ENCODE results near the gene SYT1. TPM values are rescaled to one million over a fixed set of nuclear protein-coding genes. Genes with fewer than 3 reads are reported as not detected.

The SYT1 gene
- total and polyA plus RNA-seq, 2 donors (not counting 3 experiments of a cell fraction or from before 2014, with no cell fraction given), result 3.2 to 15.3 TPM

DNA sequence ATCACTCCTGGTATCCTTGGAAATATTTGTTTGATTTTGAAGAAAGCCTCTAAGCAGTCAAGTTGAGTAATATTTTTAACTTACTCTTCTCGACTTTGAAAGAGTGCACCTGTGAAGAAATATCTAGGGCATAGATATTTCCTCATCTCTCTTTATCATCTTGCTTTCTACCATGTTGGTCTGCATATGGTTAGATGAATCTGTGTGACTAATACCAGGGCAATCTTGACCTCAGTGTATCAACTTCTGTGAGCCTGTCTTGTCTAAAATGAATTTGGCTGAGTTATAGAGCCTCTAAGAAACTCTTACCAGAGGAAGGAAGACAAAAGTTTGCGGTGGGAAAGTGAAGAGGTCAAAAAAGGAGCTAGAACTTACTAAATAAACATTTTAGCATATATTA, 68.4 kb downstream of the SYT1 start:
- no peaks in the 10 kb centered on the region for H3K79me2 ChIP-seq (ENCODE audit: control insufficient read depth, insufficient read depth, low read length)
- no peak for TF ChIP-seq POLR2A (IDR thresholded peaks at IDR 0.05; ENCODE audit: low read depth, low read length)
- no peak for TF ChIP-seq GATA2 (IDR thresholded peaks at IDR 0.05; ENCODE audit: insufficient read depth, insufficient read length, low read depth, low read length)
- no peak for TF ChIP-seq JUN (IDR thresholded peaks at IDR 0.05; ENCODE audit: borderline replicate concordance, insufficient read depth, insufficient read length, low read depth)
- TF ChIP-seq CTCF (IDR thresholded peaks at IDR 0.05; ENCODE audit: extremely low read depth in 1 of 2, insufficient read depth in 1 of 2, low read depth in 1 of 2, low read length in 2 of 2), result no peak
- TF ChIP-seq FOS (IDR thresholded peaks at IDR 0.05; ENCODE audit: borderline replicate concordance, insufficient read depth, low read length), result no peak
- TF ChIP-seq EZH2 (IDR thresholded peaks at IDR 0.05; ENCODE audit: borderline replicate concordance, low read depth, low read length, severe bottlenecking), result no peak
- no peak for TF ChIP-seq MYC (IDR thresholded peaks at IDR 0.05; ENCODE audit: low read depth, low read length)
- TF ChIP-seq POLR2AphosphoS5 (IDR thresholded peaks at IDR 0.05; ENCODE audit: insufficient read depth, low read depth, low read length), result no peak
- TF ChIP-seq MAX (IDR thresholded peaks at IDR 0.05; ENCODE audit: insufficient read depth, insufficient read length), result no peak
- POLR2A ChIA-PET, result no interaction called here
- no peak overlapping the region for H2AFZ ChIP-seq (ENCODE audit: low read depth, low read length)
- no TSS peak for BruUV-seq (replicated peaks)
- H3K27ac ChIP-seq (ENCODE audit: insufficient read depth, low read depth, low read length), result no peak overlapping the region
- CTCF ChIA-PET, result interaction anchor here (0.9 kb wide), 1 partner anchor 9 kb away, joined by 3 read pairs; no protein-coding TSS in a partner anchor
- FAIRE-seq, result no peak
- H3K9me3 ChIP-seq (replicated peaks; ENCODE audit: control insufficient read depth, insufficient read depth, low read length), result no peaks in the 10 kb centered on the region
- no peaks in the 10 kb centered on the region for H3K36me3 ChIP-seq (ENCODE audit: control insufficient read depth in 2 of 2, extremely low read depth in 1 of 2, insufficient read depth in 2 of 2, low read length in 2 of 2)
- H3K27me3 ChIP-seq (ENCODE audit: control insufficient read depth in 2 of 2, insufficient read depth in 2 of 2, low read length in 2 of 2), result no peaks in the 10 kb centered on the region
- DNase-seq (ENCODE audit: low read depth, low spot score), result no peak
- no peaks in the 10 kb centered on the region for H4K20me1 ChIP-seq (replicated peaks; ENCODE audit: control insufficient read depth, extremely low read depth, insufficient read depth, low read length)
- H3K9ac ChIP-seq (replicated peaks; ENCODE audit: extremely low read depth, insufficient read depth, low read length), result no peak overlapping the region
- intact Hi-C loops (cut with micrococcal nuclease) (no loop called here), dilution Hi-C loops (cut with MboI; ENCODE audit: extremely low pct_ligation_motif_present, low sequenced_read_pairs) (no loop called here)
- no peaks in the 10 kb centered on the region for H3K9me1 ChIP-seq (replicated peaks; ENCODE audit: control insufficient read depth, extremely low read depth, insufficient read depth, low read length)
- no peak overlapping the region for H3K4me3 ChIP-seq (replicated peaks in 1 of 3; ENCODE audit: insufficient read depth in 1 of 3, low read depth in 1 of 3, low read length in 3 of 3)
- no peak overlapping the region for H3K4me2 ChIP-seq (ENCODE audit: insufficient read depth, low read length)
- H3K4me1 ChIP-seq (ENCODE audit: control insufficient read depth, extremely low read depth, insufficient read depth, low read length), result no peaks in the 10 kb centered on the region

Measured in endothelial cell of umbilical vein (primary cell).